ENCODE data around the gene TERT. TPM values are rescaled to one million over a fixed set of nuclear protein-coding genes. Genes with fewer than 3 reads are reported as not detected.

TERT gene
- total and polyA plus RNA-seq, 2 of the 8 experiments (the other 6 are each of a cell fraction or from before 2014, with no cell fraction given) = 13.1 to 23.1 TPM

- ChIA-PET CTCF (ENCODE audit: partially characterized antibody) (interaction anchor here (0.6 to 3.1 kb wide), 6 partner anchors 22 to 225 kb away, joined by 3 to 13 read pairs (median 3); no protein-coding TSS in a partner anchor), POLR2A (ENCODE audit: partially characterized antibody) (interaction anchor here (0.7 kb wide), 1 partner anchor 387 kb away, joined by 4 read pairs; no protein-coding TSS in a partner anchor)
- H3K79me2 ChIP-seq (ENCODE audit: control insufficient read depth in 1 of 2, insufficient read depth in 2 of 2, low read length in 2 of 2) = no peaks in the 10 kb centered on the region
- H3K79me1 ChIP-seq (ENCODE audit: low read depth, low read length) = no peaks in the 10 kb centered on the region
- 89% methylated on average over 5 of the region's 6 CpGs; no CpG with 5 or more reads in 1 of the 2 experiments for WGBS, 2 experiments (ENCODE audit: extremely low coverage in 1 of 2, insufficient coverage in 1 of 2, insufficient read length in 1 of 2, insufficient replicate concordance in 2 of 2, low coverage in 1 of 2, low lambda C conversion rate in 2 of 2, missing lambda C conversion rate in 1 of 2)
- H3K4ac ChIP-seq (replicated peaks; ENCODE audit: insufficient read length, low read depth, low read length) = no peak overlapping the region
- no peak overlapping the region for H3K4me2 ChIP-seq (ENCODE audit: insufficient read depth in 1 of 2, low read depth in 2 of 2, low read length in 2 of 2)
- no peak overlapping the region for H3K18ac ChIP-seq (ENCODE audit: extremely low read depth, low read length)
- H2BK15ac ChIP-seq (ENCODE audit: low read length) = no peak overlapping the region
- no peak overlapping the region for H2AK5ac ChIP-seq (ENCODE audit: low read depth, low read length)
- H3K27ac ChIP-seq (ENCODE audit: low read depth, low read length) = no peak overlapping the region
- H3K4me3 ChIP-seq (ENCODE audit: extremely low read depth in 1 of 4, insufficient read depth in 2 of 4, low read depth in 3 of 4, low read length in 4 of 4) = no peak overlapping the region
- no peak overlapping the region for H3K23ac ChIP-seq (ENCODE audit: insufficient read length)
- no peak overlapping the region for H4K5ac ChIP-seq (ENCODE audit: insufficient read length, low read depth, low read length)
- no peak overlapping the region for H4K8ac ChIP-seq (ENCODE audit: extremely low read depth, insufficient read depth, low read length)
- H2BK12ac ChIP-seq (ENCODE audit: low read depth, low read length) = no peak overlapping the region
- peaks cover 0 to 9% (median under 1%) of the 10 kb centered on the region in 4 experiments; a peak in 5 of 7 replicates for H3K4me1 ChIP-seq (replicated peaks in 1 of 4; ENCODE audit: control insufficient read depth in 3 of 4, insufficient read depth in 4 of 4, low read length in 3 of 4)
- no peak overlapping the region for H2BK120ac ChIP-seq (replicated peaks; ENCODE audit: low read depth, low read length)
- H4K91ac ChIP-seq (replicated peaks; ENCODE audit: insufficient read length, low read length) = no peak overlapping the region
- H3K36me3 ChIP-seq (ENCODE audit: control insufficient read depth in 2 of 4, insufficient read depth in 4 of 4, low read length in 3 of 4) = no peaks in the 10 kb centered on the region
- no peaks in the 10 kb centered on the region; a peak in 1 of 7 replicates for H3K27me3 ChIP-seq (replicated peaks in 1 of 4; ENCODE audit: control insufficient read depth in 3 of 4, extremely low read depth in 1 of 4, insufficient read depth in 3 of 4, low read length in 3 of 4)
- no peak overlapping the region for H3K9ac ChIP-seq (replicated peaks in 1 of 4; ENCODE audit: extremely low read depth in 1 of 4, low read depth in 3 of 4, low read length in 3 of 4)
- H2BK20ac ChIP-seq (ENCODE audit: low read length) = no peak overlapping the region
- FAIRE-seq (no peak), DNase-seq (ENCODE audit: low read depth in 1 of 2, low spot score in 2 of 2) (no peak)
- H3K56ac ChIP-seq (replicated peaks; ENCODE audit: insufficient read length, low read depth, low read length) = no peak overlapping the region
- no peak overlapping the region for H2BK5ac ChIP-seq (ENCODE audit: low read depth, low read length)
- H3K23me2 ChIP-seq (ENCODE audit: low read depth, low read length) = peaks cover 2% of the 10 kb centered on the region; the same call in 1 of the 2 replicates
- H3K9me3 ChIP-seq (ENCODE audit: insufficient read depth in 2 of 2, low read depth in 1 of 2, low read length in 1 of 2) = no peaks in the 10 kb centered on the region
- no peak overlapping the region for H3K14ac ChIP-seq (ENCODE audit: insufficient read length)
- TF ChIP-seq GTF2F1 (IDR thresholded peaks at IDR 0.05; ENCODE audit: borderline replicate concordance, low read depth, low read length) = no peak
- TF ChIP-seq KDM4A (IDR thresholded peaks at IDR 0.05; ENCODE audit: low read depth, low read length, severe bottlenecking) = no peak
- no peak for TF ChIP-seq JUND (IDR thresholded peaks at IDR 0.05; ENCODE audit: low read length)
- no peak for TF ChIP-seq POLR2AphosphoS5 (IDR thresholded peaks at IDR 0.05; ENCODE audit: low read depth, low read length)
- no peak for TF ChIP-seq TCF12 (IDR thresholded peaks at IDR 0.05; ENCODE audit: low read depth, low read length)
- no peak for TF ChIP-seq BACH1 (IDR thresholded peaks at IDR 0.05; ENCODE audit: low read length)
- no peak for TF ChIP-seq EP300 (IDR thresholded peaks at IDR 0.05; ENCODE audit: borderline replicate concordance in 1 of 2, low read depth in 2 of 2, low read length in 2 of 2)
- no peak for TF ChIP-seq BRCA1 (IDR thresholded peaks at IDR 0.05; ENCODE audit: low read depth, low read length)
- TF ChIP-seq RFX5 (IDR thresholded peaks at IDR 0.05; ENCODE audit: borderline replicate concordance, low read depth, low read length) = no peak
- TF ChIP-seq HDAC2 (IDR thresholded peaks at IDR 0.05; ENCODE audit: borderline replicate concordance in 1 of 2, low read depth in 2 of 2, low read length in 2 of 2) = no peak
- no peak for TF ChIP-seq SAP30 (IDR thresholded peaks at IDR 0.05; ENCODE audit: insufficient read depth, insufficient replicate concordance, low read length)
- TF ChIP-seq CEBPB (IDR thresholded peaks at IDR 0.05; ENCODE audit: low read depth, low read length) = no peak
- TF ChIP-seq SIRT6 (IDR thresholded peaks at IDR 0.05; ENCODE audit: low read length) = no peak
- TF ChIP-seq RAD21 (IDR thresholded peaks at IDR 0.05 in 1 of 2, conservative IDR thresholded peaks at IDR 0.05 in 1 of 2; ENCODE audit: low read depth in 2 of 2, low read length in 2 of 2) = no peak
- H2AFZ ChIP-seq (ENCODE audit: low read length) = no peak overlapping the region
- H4K20me1 ChIP-seq (replicated peaks in 1 of 2; ENCODE audit: control insufficient read depth in 1 of 2, insufficient read depth in 2 of 2, low read length in 2 of 2) = peaks cover 10 to 11% of the 10 kb centered on the region in 2 experiments
These were observed 47.1 kb downstream of the TERT start for GRCh38 chr5:1247811-1248210.
